ENCODE data around the gene MTCH1.

DNA sequence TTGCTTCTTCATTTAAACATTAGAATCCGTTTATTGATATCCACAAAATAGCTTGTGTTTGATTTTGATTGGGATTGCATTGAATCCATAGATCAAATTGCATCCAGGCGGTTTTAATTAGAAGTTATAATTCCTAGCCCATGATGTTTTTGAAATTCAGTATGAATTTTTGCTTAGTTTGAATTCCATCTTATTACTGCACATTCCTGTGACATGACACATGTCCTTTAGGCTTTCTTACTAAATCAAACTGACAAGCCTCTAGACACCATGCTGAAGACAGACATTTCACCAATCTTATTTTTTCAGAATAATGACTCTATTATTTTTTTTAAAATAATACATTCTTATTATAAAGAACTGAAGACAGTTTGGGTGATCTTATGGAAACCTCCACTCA, 52.9 kb downstream of the MTCH1 start:
- TF ChIP-seq MYC (IDR thresholded peaks at IDR 0.05; ENCODE audit: borderline replicate concordance, low read length) (no peak), MAZ (IDR thresholded peaks at IDR 0.05; ENCODE audit: borderline replicate concordance, low read depth, low read length) (no peak), POLR2A (IDR thresholded peaks at IDR 0.05; ENCODE audit: low read length) (no peak), GATA3 (IDR thresholded peaks at IDR 0.05; ENCODE audit: borderline replicate concordance) (no peak), EP300 (IDR thresholded peaks at IDR 0.05) (no peak), POLR2AphosphoS2 (conservative IDR thresholded peaks at IDR 0.05; ENCODE audit: low read length) (no peak)
- TF ChIP-seq, protein P1, sequence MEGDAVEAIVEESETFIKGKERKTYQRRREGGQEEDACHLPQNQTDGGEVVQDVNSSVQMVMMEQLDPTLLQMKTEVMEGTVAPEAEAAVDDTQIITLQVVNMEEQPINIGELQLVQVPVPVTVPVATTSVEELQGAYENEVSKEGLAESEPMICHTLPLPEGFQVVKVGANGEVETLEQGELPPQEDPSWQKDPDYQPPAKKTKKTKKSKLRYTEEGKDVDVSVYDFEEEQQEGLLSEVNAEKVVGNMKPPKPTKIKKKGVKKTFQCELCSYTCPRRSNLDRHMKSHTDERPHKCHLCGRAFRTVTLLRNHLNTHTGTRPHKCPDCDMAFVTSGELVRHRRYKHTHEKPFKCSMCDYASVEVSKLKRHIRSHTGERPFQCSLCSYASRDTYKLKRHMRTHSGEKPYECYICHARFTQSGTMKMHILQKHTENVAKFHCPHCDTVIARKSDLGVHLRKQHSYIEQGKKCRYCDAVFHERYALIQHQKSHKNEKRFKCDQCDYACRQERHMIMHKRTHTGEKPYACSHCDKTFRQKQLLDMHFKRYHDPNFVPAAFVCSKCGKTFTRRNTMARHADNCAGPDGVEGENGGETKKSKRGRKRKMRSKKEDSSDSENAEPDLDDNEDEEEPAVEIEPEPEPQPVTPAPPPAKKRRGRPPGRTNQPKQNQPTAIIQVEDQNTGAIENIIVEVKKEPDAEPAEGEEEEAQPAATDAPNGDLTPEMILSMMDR (IDR thresholded peaks at IDR 0.05): no peak

All from A549 (cell line).